ENCODE measurements around the gene OR4D1. TPM values are rescaled to one million over a fixed set of nuclear protein-coding genes. Genes with fewer than 3 reads are reported as not detected.

Gene OR4D1
- total and polyA plus RNA-seq, 2 donors (not counting 1 experiment from before 2014, with no cell fraction given), result 0.01 TPM; not detected in 1

- Histone ChIP-seq H3K27me3 (replicated peaks in 1 of 4; ENCODE audit: control extremely low read depth in 1 of 4, control insufficient read depth in 3 of 4, insufficient read depth in 4 of 4, low read length in 3 of 4) (peaks cover 0 to 27% (median 12%) of the 10 kb centered on the region in 4 experiments), H3K4me2 (replicated peaks; ENCODE audit: low read depth, low read length, poor library complexity, severe bottlenecking) (no peak overlapping the region), H3K4me1 (ENCODE audit: control insufficient read depth in 2 of 2, insufficient read depth in 2 of 2, low read length in 2 of 2) (no peaks in the 10 kb centered on the region), H2AFZ (ENCODE audit: insufficient read depth, low read depth, low read length, poor library complexity, severe bottlenecking) (no peak overlapping the region), H3K79me2 (ENCODE audit: control insufficient read depth, insufficient read depth, low read length) (no peaks in the 10 kb centered on the region), H3K27ac (ENCODE audit: low read length in 2 of 2) (no peak overlapping the region), H3K36me3 (replicated peaks in 1 of 2; ENCODE audit: control extremely low read depth in 1 of 2, control insufficient read depth in 1 of 2, extremely low read depth in 1 of 2, insufficient read depth in 2 of 2, low read length in 1 of 2) (no peaks in the 10 kb centered on the region), H3K9me3 (ENCODE audit: control extremely low read depth in 1 of 3, control insufficient read depth in 2 of 3, insufficient read depth in 1 of 3, low read length in 2 of 3) (no peaks in the 10 kb centered on the region), H4K20me1 (ENCODE audit: control insufficient read depth, insufficient read depth, low read length, poor library complexity, severe bottlenecking) (no peaks in the 10 kb centered on the region), H3K4me3 (ENCODE audit: control extremely low read depth in 1 of 5, extremely low read depth in 1 of 5, insufficient read depth in 1 of 5, low read depth in 2 of 5, low read length in 4 of 5) (no peak overlapping the region), H3K9ac (ENCODE audit: low read length) (no peak overlapping the region)
- Mint-ChIP-seq H3K4me1 (no peaks in the 10 kb centered on the region), H3K4me3 (no peak overlapping the region), H3K9me3 (ENCODE audit: insufficient read depth) (no peaks in the 10 kb centered on the region), H3K27me3 (peaks cover 52% of the 10 kb centered on the region), H3K27ac (no peak overlapping the region)
- POLR2A ChIA-PET, result no interaction called here
- intact Hi-C loops (cut with micrococcal nuclease), result no loop called here
- TF ChIP-seq, protein P1, sequence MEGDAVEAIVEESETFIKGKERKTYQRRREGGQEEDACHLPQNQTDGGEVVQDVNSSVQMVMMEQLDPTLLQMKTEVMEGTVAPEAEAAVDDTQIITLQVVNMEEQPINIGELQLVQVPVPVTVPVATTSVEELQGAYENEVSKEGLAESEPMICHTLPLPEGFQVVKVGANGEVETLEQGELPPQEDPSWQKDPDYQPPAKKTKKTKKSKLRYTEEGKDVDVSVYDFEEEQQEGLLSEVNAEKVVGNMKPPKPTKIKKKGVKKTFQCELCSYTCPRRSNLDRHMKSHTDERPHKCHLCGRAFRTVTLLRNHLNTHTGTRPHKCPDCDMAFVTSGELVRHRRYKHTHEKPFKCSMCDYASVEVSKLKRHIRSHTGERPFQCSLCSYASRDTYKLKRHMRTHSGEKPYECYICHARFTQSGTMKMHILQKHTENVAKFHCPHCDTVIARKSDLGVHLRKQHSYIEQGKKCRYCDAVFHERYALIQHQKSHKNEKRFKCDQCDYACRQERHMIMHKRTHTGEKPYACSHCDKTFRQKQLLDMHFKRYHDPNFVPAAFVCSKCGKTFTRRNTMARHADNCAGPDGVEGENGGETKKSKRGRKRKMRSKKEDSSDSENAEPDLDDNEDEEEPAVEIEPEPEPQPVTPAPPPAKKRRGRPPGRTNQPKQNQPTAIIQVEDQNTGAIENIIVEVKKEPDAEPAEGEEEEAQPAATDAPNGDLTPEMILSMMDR (IDR thresholded peaks at IDR 0.05), result no peak
- TF ChIP-seq EZH2 (IDR thresholded peaks at IDR 0.05; ENCODE audit: borderline replicate concordance, insufficient read depth, low read depth, low read length, poor library complexity, severe bottlenecking), result no peak
- CTCF ChIA-PET, result no interaction called here
- ATAC-seq (ENCODE audit: low read depth), result no peak
- WGBS (ENCODE audit: insufficient coverage), result 78% methylated on average over 3 of the region's 3 CpGs
- no peak for DNase-seq
These were observed 28.7 kb upstream of the OR4D1 start for GRCh38 chr17:58119491-58119890.

DNA sequence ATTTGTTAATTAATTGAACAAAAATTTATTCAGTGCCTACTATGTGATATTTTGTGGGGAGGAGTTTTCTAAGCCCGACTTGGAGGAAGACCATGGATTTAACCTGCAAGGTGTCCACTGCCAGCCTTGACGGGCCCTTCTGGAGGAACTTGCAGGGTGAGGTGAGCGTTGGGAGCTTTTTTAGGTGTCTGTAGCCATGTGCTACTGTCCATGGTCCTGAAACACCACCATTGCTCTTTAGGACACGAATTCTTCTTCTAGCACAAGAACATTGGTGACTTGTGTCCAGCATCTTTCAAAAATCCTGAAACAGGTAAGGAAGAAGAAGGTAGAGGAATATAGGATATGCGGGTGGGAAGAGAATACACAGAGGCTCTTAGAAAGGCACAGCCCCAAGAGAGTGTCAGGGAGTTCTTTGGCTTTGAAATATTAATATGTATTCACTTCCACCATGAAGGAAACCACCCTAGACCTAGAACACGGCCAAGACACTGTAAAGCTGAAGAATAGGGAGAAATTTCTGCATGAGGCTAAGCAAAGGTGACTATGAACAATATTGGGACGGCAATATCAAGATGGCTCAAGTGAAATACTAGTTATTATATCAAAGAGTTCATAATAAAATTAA, 27.9 kb upstream of the OR4D1 start:
- no peak overlapping the region for H3K27ac Mint-ChIP-seq
- no peak for TF ChIP-seq EZH2 (IDR thresholded peaks at IDR 0.05; ENCODE audit: borderline replicate concordance, insufficient read depth, low read depth, low read length, poor library complexity, severe bottlenecking)
- TF ChIP-seq, protein P1 (IDR thresholded peaks at IDR 0.05), result no peak
- ChIA-PET CTCF (no interaction called here), POLR2A (no interaction called here)
- peaks cover 45% of the 10 kb centered on the region for H3K27me3 Mint-ChIP-seq
- no peak overlapping the region for H3K27ac ChIP-seq (ENCODE audit: low read length in 2 of 2)
- WGBS (ENCODE audit: insufficient coverage), result 25% methylated on average over 3 of the region's 7 CpGs
- H3K4me3 ChIP-seq (ENCODE audit: control extremely low read depth in 1 of 5, extremely low read depth in 1 of 5, insufficient read depth in 1 of 5, low read depth in 2 of 5, low read length in 4 of 5), result no peak overlapping the region
- no peaks in the 10 kb centered on the region for H3K79me2 ChIP-seq (ENCODE audit: control insufficient read depth, insufficient read depth, low read length)
- no peaks in the 10 kb centered on the region for H3K4me1 ChIP-seq (ENCODE audit: control insufficient read depth in 2 of 2, insufficient read depth in 2 of 2, low read length in 2 of 2)
- H3K4me1 Mint-ChIP-seq, result no peaks in the 10 kb centered on the region
- intact Hi-C loops (cut with micrococcal nuclease), result no loop called here
- H3K9me3 ChIP-seq (ENCODE audit: control extremely low read depth in 1 of 3, control insufficient read depth in 2 of 3, insufficient read depth in 1 of 3, low read length in 2 of 3), result no peaks in the 10 kb centered on the region
- ATAC-seq (ENCODE audit: low read depth) (peak; percentile 17), DNase-seq (peak; percentile 55)
- H3K36me3 ChIP-seq (replicated peaks in 1 of 2; ENCODE audit: control extremely low read depth in 1 of 2, control insufficient read depth in 1 of 2, extremely low read depth in 1 of 2, insufficient read depth in 2 of 2, low read length in 1 of 2), result no peaks in the 10 kb centered on the region
- no peak overlapping the region for H3K4me3 Mint-ChIP-seq
- peaks cover 0 to 27% (median 9%) of the 10 kb centered on the region in 4 experiments for H3K27me3 ChIP-seq (replicated peaks in 1 of 4; ENCODE audit: control extremely low read depth in 1 of 4, control insufficient read depth in 3 of 4, insufficient read depth in 4 of 4, low read length in 3 of 4)
- no peak overlapping the region for H3K4me2 ChIP-seq (replicated peaks; ENCODE audit: low read depth, low read length, poor library complexity, severe bottlenecking)
- no peak overlapping the region for H3K9ac ChIP-seq (ENCODE audit: low read length)
- H2AFZ ChIP-seq (ENCODE audit: insufficient read depth, low read depth, low read length, poor library complexity, severe bottlenecking), result no peak overlapping the region
- H4K20me1 ChIP-seq (ENCODE audit: control insufficient read depth, insufficient read depth, low read length, poor library complexity, severe bottlenecking), result no peaks in the 10 kb centered on the region
- H3K9me3 Mint-ChIP-seq (ENCODE audit: insufficient read depth), result no peaks in the 10 kb centered on the region

Measured in B cell (primary cell).